SHP77 (cell line): ENCODE results near the gene RAD18.

Experiments
- DNase-seq, 2 experiments: peaks; one replicate each; lab custom pipeline; 2025; lab: John Stamatoyannopoulos, UW

Gene RAD18

DNA sequence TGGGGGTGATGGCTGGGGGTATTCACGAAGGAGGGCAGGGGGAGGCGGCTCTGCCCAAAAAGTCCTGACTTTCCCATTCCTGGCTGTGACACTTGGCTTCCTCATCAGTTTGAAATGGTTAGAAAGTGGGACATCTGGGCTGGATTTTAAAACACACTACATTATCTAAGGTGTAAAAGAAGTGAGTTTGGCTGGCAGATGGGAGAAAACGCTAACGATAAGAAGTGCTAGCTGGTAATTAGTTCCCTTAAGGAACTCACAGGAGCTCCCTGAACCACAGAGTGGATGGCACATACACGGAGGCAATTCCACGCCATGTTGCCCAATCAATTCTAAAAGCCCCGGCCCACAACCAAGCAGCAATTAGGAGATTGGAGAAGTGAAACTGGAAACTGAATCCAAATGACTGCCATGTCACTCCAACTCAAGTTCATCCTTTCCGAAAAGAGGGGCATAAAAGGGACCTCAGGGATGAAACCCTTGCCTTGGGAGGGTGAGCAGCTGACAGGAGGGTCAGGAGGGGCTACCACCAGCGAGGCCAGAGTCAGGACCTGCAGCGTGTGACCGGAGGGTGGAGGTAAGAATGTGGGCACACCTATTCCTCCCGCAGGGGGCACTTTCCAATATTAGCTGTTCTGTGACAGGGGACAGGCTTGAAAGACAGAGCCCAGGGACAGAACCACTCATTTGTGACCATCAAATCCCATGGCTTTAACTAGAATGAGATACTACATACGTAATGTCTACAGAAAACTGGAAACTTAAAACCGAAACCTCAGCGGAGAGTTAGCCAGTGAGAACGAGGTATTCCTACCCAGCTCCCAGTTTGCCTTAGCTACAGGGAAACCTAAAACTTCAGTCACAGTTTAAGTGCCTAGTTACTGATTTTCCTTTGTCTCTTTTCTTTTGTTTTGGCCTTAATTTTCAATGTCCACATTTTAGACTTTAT, 98.6 kb downstream of the RAD18 start:
- no peak for DNase-seq

DNA sequence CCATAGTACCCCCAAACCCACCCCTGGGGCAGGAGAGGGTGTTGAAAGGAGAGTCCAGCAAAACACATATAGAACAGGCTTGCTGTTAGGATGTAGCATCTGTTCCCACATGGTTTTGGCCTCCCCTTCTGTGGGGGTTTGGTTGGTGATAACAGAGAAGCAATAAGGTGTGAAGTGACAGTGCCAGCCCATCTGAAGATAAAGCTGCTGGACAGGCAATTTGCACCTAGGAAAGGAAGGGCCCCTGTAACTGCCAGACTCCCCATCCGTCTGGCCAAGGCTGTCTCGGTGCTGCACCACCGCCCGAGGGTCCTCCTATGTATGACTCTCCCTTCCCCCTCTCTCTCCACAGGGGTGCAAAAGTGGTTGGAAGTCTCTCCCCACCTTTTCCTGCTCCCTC, 99.4 kb downstream of the RAD18 start:
- no peak for DNase-seq

DNA sequence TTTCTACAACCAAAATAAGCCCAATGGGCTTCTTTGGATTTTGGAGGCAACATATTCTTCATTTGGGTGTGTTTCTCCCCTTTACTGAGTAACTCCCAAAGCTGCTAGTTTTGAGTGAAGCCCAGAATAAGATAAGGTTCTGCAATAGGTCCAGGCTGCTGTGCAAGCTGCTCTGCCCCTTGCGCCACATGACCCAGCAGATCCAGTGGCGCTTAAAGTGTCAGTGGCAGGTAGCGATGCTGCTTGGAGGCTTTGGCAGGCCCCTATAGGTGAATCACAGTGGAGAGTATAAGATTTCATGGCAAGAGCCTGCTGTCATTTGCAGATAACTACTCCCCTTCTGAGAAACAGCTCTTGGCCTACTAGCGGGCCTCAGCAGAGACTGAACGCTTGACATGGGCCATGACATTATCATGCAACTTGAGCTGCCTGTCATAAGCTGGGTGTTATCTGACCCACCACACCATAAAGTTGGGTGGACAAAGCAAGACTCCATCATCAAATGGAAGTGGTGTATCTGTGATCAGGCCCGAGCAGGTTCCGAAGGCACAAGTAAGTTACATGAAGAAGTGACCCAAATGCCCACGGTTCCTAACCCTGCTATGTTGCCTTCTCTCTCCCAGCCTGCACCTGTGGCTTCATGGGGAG, 105.4 kb downstream of the RAD18 start:
- no peak for DNase-seq

DNA sequence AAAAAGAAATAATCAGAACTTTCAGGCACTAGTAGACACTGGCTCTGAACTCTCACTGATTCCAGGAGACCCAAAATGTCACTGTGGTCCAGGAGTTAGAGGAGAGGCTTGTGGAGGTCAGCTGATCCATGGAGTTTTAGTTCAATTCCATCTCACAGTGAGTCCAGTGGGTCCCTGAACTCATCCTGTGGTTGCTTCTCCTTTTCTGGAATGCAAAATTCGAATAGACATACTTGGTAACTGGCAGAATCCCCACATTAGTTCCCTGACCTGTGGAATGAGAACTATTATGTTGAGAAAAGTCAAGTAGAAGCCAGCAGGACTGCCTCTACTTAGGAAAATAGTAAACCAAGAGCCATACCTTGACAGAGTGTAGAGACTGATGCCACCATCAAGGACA, 106.6 kb downstream of the RAD18 start:
- DNase-seq, result no peak

DNA sequence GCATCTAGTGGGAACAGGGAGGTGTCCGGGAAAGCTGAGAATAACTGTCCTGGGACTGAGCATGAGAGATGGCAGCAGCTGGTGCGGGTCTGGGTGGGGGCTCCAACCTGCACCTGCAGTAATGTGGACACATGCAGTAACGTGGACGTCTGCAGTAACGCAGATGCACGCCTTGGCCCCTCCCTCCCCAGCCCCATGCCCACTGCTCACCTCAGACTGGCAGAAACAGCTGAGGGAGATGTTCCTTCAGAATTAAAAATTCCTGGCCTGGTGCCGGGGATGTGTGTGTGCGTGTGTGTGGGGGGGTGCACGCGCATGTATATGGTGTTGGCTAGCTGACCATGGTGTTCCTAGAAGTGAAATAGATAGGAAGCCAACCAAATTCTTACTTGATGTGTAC, 107.2 kb downstream of the RAD18 start:
- DNase-seq, result no peak

DNA sequence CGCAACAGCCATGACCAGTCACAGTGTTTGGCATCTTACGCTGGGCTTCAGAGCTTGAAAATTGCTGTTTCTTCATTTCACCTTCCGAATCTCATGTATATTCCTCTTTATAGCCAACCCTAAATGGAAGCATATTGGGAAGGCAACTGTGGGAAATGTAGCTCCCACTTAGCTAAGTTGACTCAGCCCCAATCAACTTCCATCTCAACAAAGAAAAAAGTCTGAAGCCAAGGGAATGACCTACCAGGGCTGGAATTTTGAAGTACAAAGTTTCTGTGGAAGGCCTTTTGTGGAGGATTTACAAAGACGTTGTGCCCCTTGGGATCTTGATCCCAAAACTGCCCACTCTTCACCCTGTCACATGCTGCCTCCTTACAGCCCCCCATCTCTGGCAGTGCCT, 108.6 kb downstream of the RAD18 start:
- no peak for DNase-seq

DNA sequence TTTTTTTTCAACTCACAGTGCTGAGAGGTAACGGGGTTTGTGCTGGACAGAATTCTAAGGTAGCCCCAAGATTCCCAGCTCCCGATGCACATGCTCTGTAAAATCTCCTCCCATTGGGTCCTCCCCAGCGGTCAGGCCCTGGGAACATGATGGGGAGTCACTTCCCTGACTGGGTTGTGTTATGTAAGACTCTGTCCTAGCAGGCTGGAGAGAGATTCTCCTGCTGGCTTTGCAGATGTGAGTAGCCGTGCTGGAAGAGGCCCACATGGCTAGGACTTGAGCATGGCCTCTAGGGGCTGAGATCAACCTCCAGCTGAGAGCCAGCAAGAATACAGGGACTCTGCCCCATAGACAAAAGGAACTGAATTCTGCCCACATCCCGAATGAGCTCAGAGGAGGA, 110.2 kb downstream of the RAD18 start:
- DNase-seq, result no peak

DNA sequence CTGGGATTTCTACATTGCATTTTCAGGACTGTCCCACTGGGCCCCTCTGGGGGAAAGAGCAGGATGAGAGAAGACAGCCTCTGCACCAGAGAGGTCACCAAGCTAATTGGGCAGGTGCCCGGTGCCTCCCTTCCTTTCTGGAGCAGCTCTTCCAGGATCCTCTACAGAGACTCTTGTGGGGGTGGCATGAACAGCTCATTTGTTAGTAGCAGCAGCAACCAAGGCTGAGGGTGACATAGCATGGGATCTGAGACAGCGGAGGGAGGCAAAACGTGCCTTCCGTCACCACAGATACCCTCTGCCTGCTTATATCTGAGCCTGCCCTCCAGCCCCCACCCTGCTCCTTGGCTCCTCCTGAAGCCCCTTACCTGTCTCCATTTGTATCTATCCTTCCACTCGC, 110.8 kb downstream of the RAD18 start:
- DNase-seq, result no peak

DNA sequence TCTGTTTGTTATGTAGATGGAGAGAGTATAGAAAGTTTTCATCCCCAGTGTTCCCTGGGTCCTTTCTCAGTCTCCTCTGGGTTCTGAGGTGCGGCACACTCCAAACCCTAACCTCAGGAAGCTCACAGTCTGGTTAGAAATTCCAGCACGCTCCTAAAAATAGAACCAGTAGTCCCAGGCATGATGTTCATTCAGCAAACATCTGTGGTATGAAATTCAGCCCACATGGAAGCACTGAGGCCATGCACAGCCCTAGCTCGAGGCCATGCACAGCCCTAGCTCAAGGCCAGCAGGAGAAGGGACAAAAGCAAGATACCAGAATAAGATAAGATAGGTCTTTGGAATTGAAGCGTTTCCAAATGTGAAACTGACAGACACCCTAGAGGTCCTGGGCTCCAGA, 111.6 kb downstream of the RAD18 start:
- no peak for DNase-seq

DNA sequence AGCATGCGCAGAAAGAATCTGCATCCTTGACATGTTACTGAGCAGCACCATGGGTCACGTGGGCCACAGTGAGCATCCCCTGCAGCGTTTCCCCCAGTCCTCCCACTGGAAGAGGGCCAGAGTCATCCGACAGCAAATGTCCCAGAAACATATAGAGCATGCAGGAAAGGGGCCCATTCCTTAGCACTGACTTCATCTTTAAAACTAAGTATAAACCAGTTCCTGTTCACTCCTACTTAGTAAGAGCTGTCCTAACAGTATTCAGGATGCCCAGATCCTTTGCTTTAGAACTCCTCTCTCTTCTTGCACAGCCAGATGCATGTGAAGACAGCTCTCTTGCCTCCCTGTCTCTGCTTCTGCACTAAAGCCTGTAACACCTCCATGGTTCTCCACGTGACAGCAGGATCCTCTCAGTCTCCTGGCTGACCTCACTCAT, 114.6 kb downstream of the RAD18 start:
- no peak for DNase-seq

DNA sequence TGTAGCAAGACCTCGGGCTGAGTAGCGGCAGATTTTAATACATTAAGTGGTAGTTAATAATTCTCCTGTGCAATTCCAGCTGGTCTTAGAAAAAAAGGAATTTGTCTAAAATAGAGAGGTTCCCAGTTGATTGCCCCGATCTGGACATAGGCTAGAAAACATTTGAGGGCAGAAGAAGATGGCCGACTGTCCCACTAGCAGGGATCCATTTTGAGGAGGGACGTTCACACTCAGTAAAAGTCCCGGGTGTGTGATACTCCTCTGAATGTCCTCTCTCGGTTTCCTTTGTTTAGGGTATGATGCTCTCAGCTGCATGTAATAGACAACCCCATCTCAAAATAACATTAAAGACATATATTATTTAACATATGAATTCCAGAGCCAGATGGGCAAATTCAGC, 116.0 kb downstream of the RAD18 start:
- no peak for DNase-seq

DNA sequence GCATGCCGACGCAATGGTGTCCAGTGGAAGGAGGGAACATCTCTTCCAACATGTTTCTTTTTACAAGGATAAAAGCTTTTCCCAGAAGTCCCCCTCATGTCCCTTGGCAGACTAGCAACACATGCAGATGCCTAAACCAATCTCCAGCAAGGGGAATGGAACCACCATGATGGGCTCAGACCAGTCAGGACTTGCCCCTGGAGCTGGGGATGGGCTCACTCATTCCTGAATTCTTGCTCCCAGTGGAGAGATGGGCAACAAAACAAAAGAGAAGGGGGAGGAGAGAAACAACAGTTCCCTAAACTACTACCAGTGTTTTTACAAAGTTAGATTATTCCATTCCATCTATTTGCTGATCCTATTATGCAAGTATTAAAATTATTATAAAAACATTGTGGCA, 117.1 kb downstream of the RAD18 start:
- no peak for DNase-seq

DNA sequence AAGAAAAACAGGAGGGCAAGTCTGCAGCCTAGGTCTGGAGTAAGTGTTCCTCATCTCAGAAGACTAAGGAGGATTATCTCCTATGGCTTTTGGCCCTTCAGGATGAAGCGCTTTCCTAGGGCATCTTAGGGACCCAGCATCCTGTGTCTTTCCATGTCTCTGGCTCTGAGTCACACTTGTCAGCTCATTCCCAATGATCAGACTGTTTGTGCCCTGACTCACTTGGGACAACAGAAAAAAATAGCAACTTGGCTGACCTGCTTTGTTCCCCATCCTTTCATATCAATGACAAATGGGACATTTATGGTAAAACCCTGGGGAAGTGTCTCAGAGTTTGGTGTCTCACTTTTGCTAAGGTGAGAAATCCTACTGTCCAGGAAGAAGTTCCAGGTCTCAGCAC, 117.6 kb downstream of the RAD18 start:
- no peak for DNase-seq

DNA sequence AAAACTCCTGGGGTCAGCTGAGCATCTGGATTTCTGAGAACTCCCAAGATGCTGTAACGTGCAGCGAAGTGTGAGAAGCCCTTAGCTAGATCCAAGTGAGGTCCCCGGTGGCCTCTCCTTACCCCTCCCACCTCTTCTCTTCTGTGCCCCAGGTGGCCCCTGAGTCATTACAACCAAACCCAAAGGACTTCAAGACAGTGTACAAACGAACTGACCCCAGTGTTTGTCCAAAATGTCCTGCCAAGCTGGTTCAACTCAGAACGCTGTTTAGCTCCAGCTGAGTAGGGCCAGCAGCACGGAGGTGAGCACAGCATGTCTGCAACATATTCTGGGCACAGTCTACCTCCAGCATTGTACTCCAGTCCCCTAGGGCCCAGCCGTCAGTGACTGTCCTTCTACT, 119.9 kb downstream of the RAD18 start:
- DNase-seq, result no peak

DNA sequence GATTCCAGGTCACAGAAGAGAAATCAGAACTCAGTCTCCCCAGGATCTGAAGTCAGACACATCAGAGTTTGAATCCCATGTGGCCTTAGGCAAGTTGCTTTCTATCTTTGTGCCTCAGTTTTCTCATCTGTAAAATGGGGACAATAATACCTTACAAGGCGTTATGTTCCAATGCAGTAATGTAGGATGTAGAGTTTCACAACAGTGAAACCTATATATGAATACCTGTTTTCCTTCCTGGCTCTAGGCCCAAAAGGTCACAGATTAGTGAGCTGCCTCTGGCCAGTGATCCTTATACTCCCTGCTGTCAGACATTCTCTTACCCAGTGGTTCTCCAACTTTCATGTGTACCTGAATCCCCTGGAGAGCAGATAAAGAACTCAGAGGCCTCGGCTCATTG, 121.0 kb downstream of the RAD18 start:
- DNase-seq, result no peak

DNA sequence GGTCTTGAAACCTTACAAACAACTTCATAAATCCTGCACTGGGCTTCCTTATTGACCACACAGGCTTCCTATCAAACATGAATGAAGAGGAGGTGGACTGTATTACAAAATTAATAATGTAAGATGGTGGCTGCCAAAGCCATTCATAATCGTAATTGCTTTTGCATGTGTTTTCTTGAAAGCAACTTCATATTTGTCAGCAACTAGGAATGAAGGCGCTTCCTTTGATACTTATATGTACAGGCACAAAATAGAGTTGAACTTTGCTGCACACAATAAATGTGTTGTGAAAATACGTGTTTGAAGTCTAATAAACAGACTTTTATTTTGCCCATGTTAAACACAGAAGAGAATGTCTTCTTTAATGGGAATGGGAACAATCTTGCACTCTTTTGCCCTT, 121.8 kb downstream of the RAD18 start:
- no peak for DNase-seq

DNA sequence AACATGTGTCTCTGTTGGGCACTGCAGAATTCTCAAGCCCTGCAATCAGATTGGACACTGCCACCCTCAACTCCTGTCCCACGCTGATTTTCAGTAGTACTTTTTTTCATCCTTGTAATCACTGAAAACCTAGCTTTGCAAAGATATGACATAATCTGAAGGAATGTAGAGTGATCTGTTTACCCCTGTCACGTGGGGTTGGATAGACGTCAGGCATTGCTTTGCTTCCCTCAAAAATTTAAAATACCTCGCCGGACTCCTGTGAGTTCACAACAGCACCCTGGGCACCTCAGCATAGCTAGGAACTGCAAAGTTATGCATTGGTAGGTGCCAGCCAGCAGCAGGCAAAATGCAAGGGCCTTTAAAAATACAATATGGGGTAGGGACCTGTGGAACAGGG, 122.7 kb downstream of the RAD18 start:
- no peak for DNase-seq

DNA sequence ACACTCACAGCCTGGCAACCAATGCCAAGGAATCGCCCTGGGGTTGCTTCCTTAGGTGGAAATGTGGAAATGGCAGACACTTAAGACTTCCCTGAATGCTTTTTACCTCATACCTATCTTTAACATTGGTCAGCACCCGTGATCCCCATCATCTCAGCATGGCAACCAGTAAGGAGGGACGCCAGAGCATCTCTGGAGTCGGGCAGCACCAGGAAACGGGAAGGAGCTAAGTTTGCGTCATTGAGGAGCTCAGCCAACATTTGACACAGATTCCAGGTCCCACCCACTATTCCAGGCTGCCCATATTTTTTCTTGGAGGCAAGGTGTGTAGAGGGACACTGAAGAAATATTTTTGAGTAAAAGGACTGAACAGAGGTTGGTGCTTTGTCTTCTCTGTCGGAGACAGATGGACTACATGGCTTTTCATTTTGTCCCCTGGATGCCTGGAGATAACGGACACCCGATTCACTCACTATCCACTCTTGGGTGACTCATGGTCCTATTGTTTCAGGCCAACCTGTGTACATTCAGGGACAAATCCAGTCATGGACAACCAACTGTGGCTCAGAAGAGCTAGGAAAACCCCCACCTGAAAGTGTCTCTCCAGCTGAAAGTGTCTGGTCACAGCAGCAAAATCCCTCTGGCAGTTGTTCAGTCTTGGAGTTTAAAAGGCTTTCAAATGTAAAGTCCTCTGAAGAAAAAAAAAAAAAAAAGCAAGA, 123.5 kb downstream of the RAD18 start:
- no peak for DNase-seq

DNA sequence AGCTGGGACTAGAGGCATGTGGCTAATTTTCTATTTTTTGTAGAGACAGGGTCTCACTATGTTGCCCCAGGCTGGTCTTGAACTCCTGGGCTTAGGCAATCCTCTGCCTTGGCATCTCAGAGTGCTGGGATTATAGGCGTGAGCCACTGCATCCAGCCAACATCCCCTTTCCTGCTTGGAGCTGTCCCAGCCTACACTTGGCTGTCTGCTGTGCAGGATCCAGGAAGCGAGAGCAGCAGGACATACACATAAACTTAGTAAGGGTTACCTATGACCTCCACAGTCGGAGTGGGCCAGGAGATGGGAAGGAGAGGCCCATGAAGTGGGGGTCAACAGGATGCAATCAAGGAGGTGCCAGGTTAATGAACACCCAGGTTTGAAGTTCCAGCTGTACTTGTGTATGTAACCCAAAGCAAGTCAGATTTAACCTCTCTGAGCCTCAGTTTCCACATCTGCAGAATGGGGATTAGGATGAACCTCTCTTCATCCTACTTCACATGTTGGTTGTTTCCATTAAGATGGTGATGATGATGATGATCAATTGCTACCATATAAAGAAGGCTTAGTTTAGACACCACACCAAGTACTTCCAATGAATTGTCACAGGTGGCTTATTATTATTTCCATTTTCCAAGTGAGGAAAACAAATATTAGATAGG, 124.4 kb downstream of the RAD18 start:
- DNase-seq, result no peak

DNA sequence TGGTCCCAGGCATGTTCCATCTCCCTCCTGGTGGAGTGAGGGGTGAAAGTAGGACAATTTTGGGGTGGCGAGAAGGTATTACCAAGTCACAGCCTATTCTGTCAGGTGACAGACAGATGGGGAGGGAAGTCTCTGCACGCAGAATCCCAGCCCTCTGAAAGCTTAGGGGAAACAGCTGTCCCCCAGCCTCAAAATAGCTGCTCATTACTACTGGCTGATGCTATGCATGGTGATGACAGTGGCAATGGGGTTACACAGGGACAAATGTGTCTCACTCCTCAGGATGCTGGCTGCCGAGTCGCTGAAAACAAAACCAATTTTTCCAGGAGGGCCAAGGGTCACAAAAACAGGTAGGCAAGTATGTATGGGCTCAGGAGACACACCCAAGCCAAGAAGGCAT, 125.0 kb downstream of the RAD18 start:
- DNase-seq, result no peak

DNA sequence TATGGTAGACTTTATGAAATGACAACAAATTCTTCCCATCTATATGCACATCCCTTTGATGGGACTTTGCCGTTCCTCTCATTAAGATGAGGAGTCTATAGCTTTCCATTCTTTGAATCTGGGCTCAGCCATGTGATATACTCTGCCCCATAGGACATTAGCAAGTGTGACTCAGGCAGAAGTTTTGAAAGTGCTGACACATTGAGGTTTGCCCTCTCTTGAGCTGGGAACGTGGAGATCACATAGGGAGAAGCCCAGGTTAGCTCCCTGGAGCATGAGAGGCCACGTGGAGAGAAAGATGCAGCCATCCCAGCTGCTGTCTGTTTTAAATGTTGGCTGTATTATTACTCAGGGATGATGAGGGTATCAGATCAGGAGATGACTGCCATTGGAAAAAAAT, 126.1 kb downstream of the RAD18 start:
- no peak for DNase-seq

DNA sequence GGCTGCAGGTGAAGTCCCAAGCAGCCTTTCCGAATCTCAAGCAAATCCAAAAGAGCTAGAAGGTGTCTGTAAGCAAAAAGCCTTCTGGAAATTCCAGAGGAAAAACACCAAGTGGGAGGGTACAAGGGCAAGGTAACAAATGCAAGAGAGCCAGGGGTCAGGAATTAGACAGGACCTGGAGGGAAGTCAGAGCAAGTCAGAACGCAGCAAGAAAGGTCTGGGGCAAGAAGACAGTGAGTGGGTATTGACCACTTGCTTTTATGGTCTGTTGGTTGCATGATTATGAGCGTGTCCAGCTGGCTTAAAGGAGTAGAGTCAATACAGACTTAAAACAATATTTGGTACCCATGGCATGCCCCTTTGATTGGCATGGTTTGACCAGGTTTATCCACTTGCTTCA, 127.2 kb downstream of the RAD18 start:
- no peak for DNase-seq
